Testis (tissue), 3 donors: ENCODE results near the gene MROH8. TPM values are rescaled to one million over a fixed set of nuclear protein-coding genes. Genes with fewer than 3 reads are reported as not detected.

Experiments
- DNase-seq: peaks from one replicate; pipeline ENCODE4 v3.0.0-alpha.2; 2019
- H3K27ac ChIP-seq, 2 donors: fragments of 200-600 bp; sonication (generic); one replicate each; pipeline ENCODE4 v1.5.1; 2019
- H3K27me3 ChIP-seq: fragments of 200-600 bp; sonication (generic); one replicate; pipeline ENCODE4 v1.5.1; 2019
- H3K36me3 ChIP-seq: fragments of 200-600 bp; sonication (generic); one replicate; pipeline ENCODE4 v1.5.1; 2017; ENCODE audit warnings: low read depth; ENCODE audit errors: missing control alignments
- H3K4me1 ChIP-seq: fragments of 200-600 bp; sonication (generic); one replicate; pipeline ENCODE4 v1.5.1; 2019
- H3K4me3 ChIP-seq, 2 donors: fragments of 200-600 bp; sonication (generic); one replicate each; pipeline ENCODE4 v1.5.1; 2017 to 2019
- H3K9me3 ChIP-seq: fragments of 200-600 bp; sonication (generic); one replicate; pipeline ENCODE4 v1.5.1; 2017
- POLR2A ChIP-seq: fragments of 450-650 bp; IDR thresholded peaks from one replicate; pipeline ENCODE4 v1.6.1; 2017; ENCODE audit warnings: antibody characterized with exemption, mild to moderate bottlenecking, moderate library complexity
- WGBS, 2 donors: methylation state at CpG; one replicate each; pipeline ENCODE4 v1.1.5; 2018; 5-methylcytosine and 5-hydroxymethylcytosine counted together
- intact Hi-C: fragments of 100-400 bp; cut with DNase I; formaldehyde crosslinking; loops from one replicate; pipeline ENCODE4 v1.15.1; 2023; ENCODE audit warnings: low total_unique reads
- polyA plus RNA-seq: library from polyadenylated mRNA; stranded (reverse); fragments of 350-450 nt; fragmentation: Illumina TruSeq; extraction: RNeasy Lipid Tissue Mini Kit (QIAGEN cat#74804); gene quantifications from one replicate; pipeline ENCODE4 v1.2.3, GENCODE V29; 2014; ENCODE audit warnings: low read depth, low replicate concordance; ENCODE audit not compliant: insufficient read depth
- total RNA-seq, 2 donors: library from RNA; depleted of rRNA; stranded (reverse); fragments of >200 nt; gene quantifications; one replicate each; pipeline ENCODE4 v1.2.3, GENCODE V29; 2016
- TF ChIP-seq, protein P1 (sequence below), 3 experiments: fragments of 450-650 bp in 2 of 3; fragments of 200-600 bp in 1 of 3; sonication (generic) in 1 of 3; IDR thresholded peaks; one replicate each; pipeline ENCODE4 v1.5.1; 2016 to 2019; ENCODE audit warnings: antibody characterized with exemption in 3 of 3, mild to moderate bottlenecking in 2 of 3, moderate library complexity in 1 of 3

MROH8 gene
- total and polyA plus RNA-seq, 3 donors from 2014 or later = 36.6 to 93.8 (median 43.5) TPM

DNA sequence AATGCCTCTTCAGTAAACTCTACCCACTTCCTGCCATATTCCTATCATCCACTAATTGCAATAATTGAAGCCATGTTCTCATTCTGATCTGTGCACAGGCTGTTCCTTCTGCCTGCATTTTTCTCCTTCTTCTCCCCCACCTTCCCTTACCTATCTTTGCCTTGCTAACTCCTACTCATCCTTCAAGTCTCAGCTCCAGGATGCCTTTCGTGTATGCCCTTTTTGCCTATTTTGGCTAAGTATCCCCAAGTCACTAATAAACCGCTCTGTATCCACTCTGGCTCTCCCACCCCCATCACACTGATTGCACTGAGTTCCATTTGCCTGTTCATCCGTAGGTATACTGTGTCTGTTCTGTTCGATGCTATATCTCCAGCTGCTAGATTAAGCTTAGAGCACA, 6.5 kb downstream of the MROH8 start:
- H3K27me3 ChIP-seq = no peaks in the 10 kb centered on the region
- DNase-seq = no peak
- intact Hi-C loops = no loop called here
- no peak for TF ChIP-seq POLR2A
- TF ChIP-seq, protein P1, sequence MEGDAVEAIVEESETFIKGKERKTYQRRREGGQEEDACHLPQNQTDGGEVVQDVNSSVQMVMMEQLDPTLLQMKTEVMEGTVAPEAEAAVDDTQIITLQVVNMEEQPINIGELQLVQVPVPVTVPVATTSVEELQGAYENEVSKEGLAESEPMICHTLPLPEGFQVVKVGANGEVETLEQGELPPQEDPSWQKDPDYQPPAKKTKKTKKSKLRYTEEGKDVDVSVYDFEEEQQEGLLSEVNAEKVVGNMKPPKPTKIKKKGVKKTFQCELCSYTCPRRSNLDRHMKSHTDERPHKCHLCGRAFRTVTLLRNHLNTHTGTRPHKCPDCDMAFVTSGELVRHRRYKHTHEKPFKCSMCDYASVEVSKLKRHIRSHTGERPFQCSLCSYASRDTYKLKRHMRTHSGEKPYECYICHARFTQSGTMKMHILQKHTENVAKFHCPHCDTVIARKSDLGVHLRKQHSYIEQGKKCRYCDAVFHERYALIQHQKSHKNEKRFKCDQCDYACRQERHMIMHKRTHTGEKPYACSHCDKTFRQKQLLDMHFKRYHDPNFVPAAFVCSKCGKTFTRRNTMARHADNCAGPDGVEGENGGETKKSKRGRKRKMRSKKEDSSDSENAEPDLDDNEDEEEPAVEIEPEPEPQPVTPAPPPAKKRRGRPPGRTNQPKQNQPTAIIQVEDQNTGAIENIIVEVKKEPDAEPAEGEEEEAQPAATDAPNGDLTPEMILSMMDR (IDR thresholded peaks at IDR 0.05) = no peak
- H3K36me3 ChIP-seq = no peaks in the 10 kb centered on the region
- H3K4me3 ChIP-seq = no peak overlapping the region
- H3K27ac ChIP-seq = no peak overlapping the region
- H3K9me3 ChIP-seq = no peaks in the 10 kb centered on the region
- 92 to 94% methylated on average over 4 of the region's 4 CpGs for WGBS, 2 donors
- peaks cover 4% of the 10 kb centered on the region for H3K4me1 ChIP-seq

DNA sequence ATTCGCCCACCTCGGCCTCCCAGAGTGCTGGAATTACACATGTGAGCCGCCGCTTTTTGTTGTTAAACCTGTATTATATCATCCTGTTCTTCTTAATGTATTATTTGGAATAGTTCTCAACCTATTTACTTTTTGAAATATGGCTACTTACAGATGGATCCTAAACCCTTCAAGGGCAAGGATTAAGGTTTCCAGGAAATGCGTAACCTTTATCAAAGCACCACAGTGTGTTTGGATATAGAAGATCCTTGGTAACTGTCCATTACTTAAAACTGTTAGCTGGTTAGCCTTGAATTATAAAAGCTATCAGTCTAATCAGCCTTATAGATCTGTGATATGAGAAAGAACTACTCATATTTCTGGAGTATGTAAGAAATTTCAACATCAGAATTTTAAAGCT, 12.5 kb downstream of the MROH8 start:
- no peak for TF ChIP-seq POLR2A
- TF ChIP-seq, protein P1 (IDR thresholded peaks at IDR 0.05) = no peak
- no peak for DNase-seq
- Histone ChIP-seq H3K4me3 (no peak overlapping the region), H3K9me3 (no peaks in the 10 kb centered on the region), H3K27me3 (no peaks in the 10 kb centered on the region), H3K4me1 (no peaks in the 10 kb centered on the region), H3K27ac (no peak overlapping the region), H3K36me3 (no peaks in the 10 kb centered on the region)
- WGBS, 2 donors = 96% methylated on average over 5 of the region's 5 CpGs
- intact Hi-C loops = no loop called here

DNA sequence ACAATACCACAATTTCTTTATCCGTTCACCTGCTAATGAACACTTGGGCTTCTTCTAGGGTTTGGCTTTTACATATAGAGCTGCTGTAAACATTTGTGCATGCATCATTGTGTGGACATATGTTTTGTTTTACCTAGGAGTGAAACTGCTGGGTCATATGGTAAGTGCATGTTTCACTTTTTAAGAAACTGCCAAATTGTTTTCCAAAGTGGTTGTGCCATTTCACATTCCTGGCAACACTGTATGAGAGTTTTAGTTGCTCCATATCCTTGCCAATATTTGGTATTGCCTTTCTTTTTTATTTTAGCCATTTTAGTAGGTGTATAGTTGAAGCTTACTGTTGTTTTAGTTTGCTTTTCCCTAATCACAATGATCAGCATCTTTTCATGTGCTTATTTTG, 14.3 kb downstream of the MROH8 start:
- H3K27me3 ChIP-seq = no peaks in the 10 kb centered on the region
- 94 to 96% methylated on average over 1 of the region's 1 CpG for WGBS, 2 donors
- H3K27ac ChIP-seq = no peak overlapping the region
- no peak overlapping the region for H3K4me3 ChIP-seq
- H3K36me3 ChIP-seq = no peaks in the 10 kb centered on the region
- intact Hi-C loops = no loop called here
- no peaks in the 10 kb centered on the region for H3K9me3 ChIP-seq
- no peak for DNase-seq
- no peaks in the 10 kb centered on the region for H3K4me1 ChIP-seq
- no peak for TF ChIP-seq POLR2A
- TF ChIP-seq, protein P1 (IDR thresholded peaks at IDR 0.05) = no peak

DNA sequence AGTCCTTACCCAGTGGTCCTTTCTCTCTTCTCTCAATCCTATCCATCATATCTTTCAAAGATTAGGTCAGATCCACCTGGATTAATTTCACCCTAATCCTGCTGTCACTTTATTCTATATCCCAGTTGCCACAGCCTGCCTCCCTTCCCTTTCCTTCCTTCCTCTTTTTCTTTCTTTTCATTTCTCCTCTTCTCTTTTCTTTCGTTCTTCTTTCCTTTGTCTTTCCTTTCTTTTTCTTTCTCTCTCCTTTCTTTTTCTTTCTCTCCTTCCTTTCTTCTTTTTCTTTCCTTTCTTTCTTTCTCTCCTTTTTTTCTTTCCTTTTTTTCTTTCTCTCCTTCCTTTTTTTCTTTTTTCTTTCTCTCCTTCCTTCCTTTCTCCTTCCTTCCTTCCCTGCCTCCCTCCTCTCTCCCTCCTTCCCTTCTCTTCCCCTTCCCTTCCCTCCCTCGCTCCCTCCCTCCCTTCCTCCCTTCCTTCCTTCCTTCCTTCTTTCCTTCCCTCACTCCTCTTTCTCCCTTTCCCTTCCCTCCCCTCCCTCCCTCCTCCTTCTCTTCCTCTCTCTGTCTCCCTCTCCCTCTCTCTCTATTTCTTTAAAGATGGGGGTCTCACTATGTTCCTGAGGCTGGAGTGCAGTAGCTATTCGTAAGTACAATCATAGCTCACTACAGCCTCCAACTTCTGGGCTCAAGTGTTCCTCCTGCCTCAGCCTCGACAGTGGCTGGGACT, 15.4 kb downstream of the MROH8 start:
- no peak for DNase-seq
- no peaks in the 10 kb centered on the region for H3K9me3 ChIP-seq
- H3K27ac ChIP-seq = no peak overlapping the region
- 90 to 93% methylated on average over 4 of the region's 4 CpGs for WGBS, 2 donors
- H3K36me3 ChIP-seq = no peaks in the 10 kb centered on the region
- H3K4me3 ChIP-seq = no peak overlapping the region
- TF ChIP-seq POLR2A = no peak
- TF ChIP-seq, protein P1 (IDR thresholded peaks at IDR 0.05) = no peak
- no peaks in the 10 kb centered on the region for H3K27me3 ChIP-seq
- no peaks in the 10 kb centered on the region for H3K4me1 ChIP-seq
- intact Hi-C loops = no loop called here

DNA sequence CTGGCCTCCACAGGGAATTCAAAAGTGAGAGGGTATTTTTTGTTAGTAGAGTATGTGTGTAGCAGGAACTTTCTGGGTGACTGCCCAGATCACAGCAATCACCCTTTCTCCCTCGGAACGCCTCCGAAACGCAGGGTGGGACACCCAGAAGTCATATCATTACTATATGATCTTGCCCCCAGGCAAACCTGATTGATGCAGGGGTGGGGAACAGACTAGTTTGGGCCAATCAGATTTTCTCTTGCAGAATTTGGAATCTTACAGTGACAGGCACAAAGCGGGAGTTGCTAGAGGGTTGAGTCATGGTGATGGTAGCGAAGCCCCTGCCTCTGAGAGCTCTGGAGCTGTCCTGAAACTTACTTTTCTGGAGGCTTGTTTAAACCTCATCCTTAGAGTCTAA, 16.7 kb downstream of the MROH8 start:
- TF ChIP-seq POLR2A = no peak
- TF ChIP-seq, protein P1 (IDR thresholded peaks at IDR 0.05) = no peak
- no peak for DNase-seq
- no peaks in the 10 kb centered on the region for H3K4me1 ChIP-seq
- 71 to 85% methylated on average over 6 of the region's 6 CpGs for whole genome bisulfite sequencing, 2 donors
- H3K27ac ChIP-seq = no peak overlapping the region
- intact Hi-C loops = no loop called here
- H3K9me3 ChIP-seq = no peaks in the 10 kb centered on the region
- no peak overlapping the region for H3K4me3 ChIP-seq
- H3K27me3 ChIP-seq = no peaks in the 10 kb centered on the region
- no peaks in the 10 kb centered on the region for H3K36me3 ChIP-seq
